BLaER1 treated with 17β-estradiol and CSF1 and Interleukin-3, amounts not matched to agents 10 nM and 100 nM (cell line): ENCODE measurements around the gene SET.
"Not testable (repeated sequence)": the region's sequence is repeated elsewhere in the genome, so short reads cannot be mapped to it uniquely, and the experiment has no call there.

ENCODE experiments used
- H3K27ac ChIP-seq, 11 experiments: shearing (Covaris generic); formaldehyde crosslinking; 2 replicates each; pipeline ENCODE4 v1.8.1; 2022
- H3K27me3 ChIP-seq, 11 experiments: shearing (Covaris generic); formaldehyde crosslinking; 2 replicates each; pipeline ENCODE4 v1.8.1; 2022
- H3K36me3 ChIP-seq, 11 experiments: shearing (Covaris generic); formaldehyde crosslinking; 2 replicates each; pipeline ENCODE4 v1.8.1; 2022
- H3K4me1 ChIP-seq, 10 experiments: shearing (Covaris generic); formaldehyde crosslinking; 2 replicates each; pipeline ENCODE4 v1.8.1; 2022
- H3K4me2 ChIP-seq, 11 experiments: shearing (Covaris generic); formaldehyde crosslinking; 2 replicates each; pipeline ENCODE4 v1.8.1; 2022
- H3K4me3 ChIP-seq, 10 experiments: shearing (Covaris generic); formaldehyde crosslinking; 2 replicates each; pipeline ENCODE4 v1.8.1; 2022
- H3K9ac ChIP-seq, 11 experiments: shearing (Covaris generic); formaldehyde crosslinking; 2 replicates each; pipeline ENCODE4 v1.8.1; 2022
- H3K9me3 ChIP-seq, 11 experiments: shearing (Covaris generic); formaldehyde crosslinking; replicated peaks in 1 of 11; 2 replicates each; pipeline ENCODE4 v1.8.1; 2022
- H4K20me1 ChIP-seq, 11 experiments: shearing (Covaris generic); formaldehyde crosslinking; 2 replicates each; pipeline ENCODE4 v1.8.1; 2022
- Cebpa-rat ChIP-seq, 11 experiments: shearing (Covaris generic); IDR thresholded peaks; 2 replicates each; pipeline ENCODE4 v1.8.1; 2022

SET gene

DNA sequence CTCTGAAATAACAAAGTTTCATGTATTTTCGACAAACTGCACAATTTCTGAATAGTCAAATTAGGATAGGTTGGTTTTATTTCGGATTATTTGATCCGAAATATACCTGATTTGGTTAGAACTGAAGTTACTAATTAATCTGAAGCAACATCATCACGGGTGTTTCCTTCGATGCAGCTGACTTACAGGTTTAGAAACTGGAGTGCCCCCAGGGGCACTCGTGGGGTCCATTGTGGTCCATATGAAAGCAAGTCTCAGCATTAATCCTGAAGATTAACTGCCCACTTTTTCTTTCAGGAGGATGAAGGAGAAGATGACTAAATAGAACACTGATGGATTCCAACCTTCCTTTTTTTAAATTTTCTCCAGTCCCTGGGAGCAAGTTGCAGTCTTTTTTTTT, 5.3 kb downstream of the SET start:
- no peak overlapping the region for H3K9ac ChIP-seq
- no peak overlapping the region for H3K27ac ChIP-seq
- no peak overlapping the region for H3K4me2 ChIP-seq
- TF ChIP-seq Cebpa-rat (IDR thresholded peaks at IDR 0.05): no peak
- peaks cover 13 to 36% (median 19%) of the 10 kb centered on the region in 10 experiments; a peak in 19 of 20 replicates for H3K4me1 ChIP-seq
- peaks cover 33 to 80% (median 75%) of the 10 kb centered on the region in 11 experiments for H4K20me1 ChIP-seq
- no peaks in the 10 kb centered on the region; a peak in 1 of 22 replicates for H3K9me3 ChIP-seq
- H3K4me3 ChIP-seq: no peak overlapping the region
- peaks cover 56 to 81% (median 75%) of the 10 kb centered on the region in 11 experiments for H3K36me3 ChIP-seq
- H3K27me3 ChIP-seq: no peaks in the 10 kb centered on the region

GRCh38 chr9:128696923-128697707, 8.1 kb downstream of the SET start:
- Histone ChIP-seq H3K27me3 (no peaks in the 10 kb centered on the region), H3K9me3 (no peaks in the 10 kb centered on the region), H4K20me1 (peaks cover 11 to 75% (median 53%) of the 10 kb centered on the region in 11 experiments; a peak in 21 of 22 replicates), H3K9ac (no peak overlapping the region), H3K27ac (no peak overlapping the region), H3K4me2 (no peak overlapping the region), H3K4me1 (peaks cover 8 to 31% (median 16%) of the 10 kb centered on the region in 10 experiments; a peak in 19 of 20 replicates), H3K4me3 (no peak overlapping the region), H3K36me3 (peaks cover 46 to 59% (median 55%) of the 10 kb centered on the region in 11 experiments)
- TF ChIP-seq Cebpa-rat (IDR thresholded peaks at IDR 0.05): no peak

DNA sequence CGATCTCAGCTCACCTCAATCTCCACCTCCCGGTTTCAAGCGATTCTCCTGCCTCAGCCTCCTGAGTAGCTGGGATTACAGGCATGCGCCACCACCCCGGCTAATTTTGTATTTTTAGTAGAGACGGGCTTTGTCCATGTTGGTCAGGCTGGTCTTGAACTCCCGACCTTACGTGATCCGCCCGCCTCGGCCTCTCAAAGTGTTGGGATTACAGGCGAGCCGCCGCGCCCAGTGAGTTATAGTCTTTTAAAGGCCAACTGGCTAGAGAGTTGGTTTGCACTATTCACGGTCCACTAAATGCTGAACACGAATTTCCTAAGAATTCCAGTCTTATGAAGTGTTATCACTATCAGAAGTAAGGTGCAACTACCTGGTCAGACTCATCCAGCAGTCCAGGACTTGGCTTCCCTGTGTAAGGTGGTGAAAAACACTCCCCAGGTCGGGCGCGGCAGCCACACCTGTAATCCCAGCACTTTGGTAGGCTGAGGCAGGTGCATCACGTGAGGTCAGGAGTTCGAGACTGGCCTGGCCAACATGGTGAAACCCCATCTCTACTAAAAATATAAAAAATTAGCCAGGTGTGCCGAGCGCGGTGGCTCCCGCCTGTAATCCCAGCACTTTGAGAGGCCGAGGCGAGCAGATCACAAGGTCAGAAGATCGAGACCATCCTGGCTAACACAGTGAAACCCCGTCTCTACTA, 10.2 kb downstream of the SET start:
- Histone ChIP-seq H3K36me3 (peaks cover 25 to 38% (median 33%) of the 10 kb centered on the region in 11 experiments), H3K4me1 (peaks cover 14 to 24% (median 21%) of the 10 kb centered on the region in 10 experiments), H4K20me1 (peaks cover 0 to 54% (median 31%) of the 10 kb centered on the region in 11 experiments; a peak in 20 of 22 replicates)
- H3K4me2 ChIP-seq, H3K27ac ChIP-seq, H3K4me3 ChIP-seq, H3K27me3 ChIP-seq, H3K9me3 ChIP-seq, H3K9ac ChIP-seq: not testable (repeated sequence)

DNA sequence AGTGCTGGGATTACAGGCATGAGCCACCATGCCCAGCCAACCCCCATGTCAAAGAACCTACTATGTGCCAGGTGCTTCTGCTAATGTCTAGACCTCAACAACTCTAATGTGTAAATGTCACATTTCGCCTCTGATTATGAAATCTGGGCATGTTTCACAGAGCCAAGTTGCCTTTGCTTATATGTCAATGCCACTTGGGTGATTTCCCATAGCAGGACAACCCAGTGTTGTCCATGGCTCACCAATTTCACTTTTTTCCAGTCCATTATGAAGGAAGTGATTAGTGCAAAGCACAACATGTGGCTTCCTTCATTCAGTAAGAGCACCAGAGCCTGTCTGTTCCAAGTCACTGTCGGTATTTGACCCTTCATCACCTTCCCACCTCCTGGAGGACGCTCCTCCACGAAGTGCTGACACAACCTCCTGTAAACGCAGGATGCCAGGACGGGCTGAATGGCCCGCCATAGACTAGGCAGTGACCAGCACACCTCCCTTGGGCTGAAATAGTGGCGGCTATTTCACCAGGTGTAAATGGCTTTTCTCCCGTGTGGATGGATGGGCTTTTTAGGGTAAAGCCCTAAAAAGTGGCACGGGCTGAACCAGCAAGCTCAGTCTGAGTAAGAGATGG, 12.3 kb downstream of the SET start:
- Histone ChIP-seq H3K4me1 (peaks cover 15 to 45% (median 40%) of the 10 kb centered on the region in 10 experiments), H3K4me2 (peak overlapping the region in 8 of 11 experiments; percentile 82 to 99 (median 97); a peak in 7 of 22 replicates), H3K27ac (no peak overlapping the region), H3K9me3 (no peaks in the 10 kb centered on the region), H3K4me3 (no peak overlapping the region), H3K9ac (peak overlapping the region in 2 of 11 experiments; percentile 86 to 88; a peak in 1 of 22 replicates), H3K27me3 (no peaks in the 10 kb centered on the region), H4K20me1 (peaks cover 0 to 36% (median 18%) of the 10 kb centered on the region in 11 experiments; a peak in 16 of 22 replicates), H3K36me3 (peaks cover 9 to 26% (median 17%) of the 10 kb centered on the region in 11 experiments)
- no peak for TF ChIP-seq Cebpa-rat (IDR thresholded peaks at IDR 0.05)

DNA sequence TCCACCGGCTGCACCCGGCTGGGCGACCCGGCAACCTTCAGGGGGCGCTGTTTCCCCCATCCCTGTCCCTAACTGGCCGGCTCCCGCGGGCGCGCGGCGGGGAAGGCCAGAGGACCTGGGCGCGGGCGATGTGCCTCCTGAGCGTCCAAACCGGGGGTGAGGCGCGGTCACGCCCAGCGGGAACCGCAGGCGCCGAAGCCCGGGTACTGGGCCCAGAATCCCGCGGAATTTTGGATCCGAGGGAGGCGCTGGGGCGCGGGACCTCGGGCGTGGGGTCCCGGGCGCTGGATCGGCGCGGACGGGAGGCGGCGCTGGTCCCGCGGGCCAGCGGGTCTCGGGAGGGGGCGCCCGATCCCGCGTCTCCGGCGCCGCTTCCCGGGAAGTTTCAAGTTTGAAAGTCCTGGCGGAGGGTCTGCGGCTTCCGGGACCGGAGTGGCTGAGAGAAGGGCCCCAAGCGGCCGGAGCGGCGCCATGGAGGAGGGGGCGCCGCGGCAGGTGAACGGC, 13.5 kb downstream of the SET start, which contains the start of gene PKN3:
Gene PKN3 (plus strand): TSS at position 59 of the 504 bp plus-strand sequence. CDS start 413 bp downstream, at position 472.
- peak within 1 kb of the TSS; percentile 40 to 84 (median 75); a peak in 21 of 22 replicates for H3K27ac ChIP-seq
- H3K9me3 ChIP-seq: no peaks in the 10 kb centered on the region
- H3K4me1 ChIP-seq: peaks cover 15 to 53% (median 44%) of the 10 kb centered on the region in 10 experiments
- H3K9ac ChIP-seq: peak within 1 kb of the TSS; percentile 74 to 88 (median 86)
- peaks cover 0 to 26% (median 17%) of the 10 kb centered on the region in 11 experiments; a peak in 18 of 22 replicates for H3K36me3 ChIP-seq
- peak within 1 kb of the TSS; percentile 82 to 99 (median 96) for H3K4me2 ChIP-seq
- TF ChIP-seq Cebpa-rat (IDR thresholded peaks at IDR 0.05): no peak
- H3K4me3 ChIP-seq: peak within 1 kb of the TSS; percentile 75 to 92 (median 84)
- H4K20me1 ChIP-seq: peaks cover 0 to 25% (median 6%) of the 10 kb centered on the region in 11 experiments; a peak in 15 of 22 replicates
- H3K27me3 ChIP-seq: no peaks in the 10 kb centered on the region

DNA sequence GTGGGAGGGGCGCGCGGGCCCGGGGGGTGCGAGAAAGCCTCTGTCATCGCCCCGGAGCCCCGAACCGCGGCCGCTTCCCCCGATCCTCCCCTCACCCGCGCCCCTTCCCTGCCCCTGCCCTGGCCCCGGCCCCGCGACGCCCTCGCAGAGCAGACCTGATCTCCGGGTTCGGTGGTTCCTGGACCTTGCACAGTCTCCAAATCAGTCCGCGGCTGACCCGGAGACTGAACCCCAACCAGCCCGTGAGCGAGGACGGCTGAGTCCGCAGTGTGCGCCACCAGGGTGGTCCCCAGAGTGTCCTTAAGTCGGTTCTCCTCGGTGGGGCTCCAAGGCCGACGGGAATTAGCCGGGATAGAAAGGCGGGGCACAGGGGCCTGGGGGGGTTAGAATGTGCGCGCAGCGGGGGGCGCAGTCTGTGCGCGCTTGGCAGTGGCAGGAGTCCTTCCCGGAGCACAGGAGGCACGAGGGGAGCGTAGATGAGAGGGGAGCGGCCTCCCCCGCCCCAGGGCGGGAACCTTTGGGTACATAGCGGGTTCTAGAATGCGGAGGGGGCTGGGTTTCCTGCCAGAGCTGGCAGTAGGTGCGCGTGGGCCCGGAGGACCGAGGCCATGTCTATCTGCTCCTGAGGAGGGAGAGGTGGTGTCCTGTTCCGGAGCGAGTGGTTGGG, 14.1 kb downstream of the SET start:
- Histone ChIP-seq H3K9ac (peak overlapping the region; percentile 74 to 88 (median 86)), H3K27ac (peak overlapping the region; percentile 40 to 84 (median 75); a peak in 21 of 22 replicates), H3K36me3 (peaks cover 0 to 26% (median 14%) of the 10 kb centered on the region in 11 experiments; a peak in 16 of 22 replicates), H3K4me3 (peak overlapping the region; percentile 75 to 92 (median 84)), H4K20me1 (peaks cover 0 to 19% (median under 1%) of the 10 kb centered on the region in 11 experiments; a peak in 6 of 22 replicates), H3K4me1 (peaks cover 15 to 55% (median 46%) of the 10 kb centered on the region in 10 experiments), H3K9me3 (no peaks in the 10 kb centered on the region), H3K4me2 (peak overlapping the region; percentile 82 to 99 (median 96)), H3K27me3 (no peaks in the 10 kb centered on the region)
- no peak for TF ChIP-seq Cebpa-rat (IDR thresholded peaks at IDR 0.05)

GRCh38 chr9:128703616-128704355, 14.8 kb downstream of the SET start:
- Histone ChIP-seq H3K4me1 (peaks cover 15 to 55% (median 46%) of the 10 kb centered on the region in 10 experiments), H3K4me3 (peak overlapping the region; percentile 75 to 92 (median 84)), H3K9ac (peak overlapping the region; percentile 74 to 88 (median 86))

More at GRCh38 chr9:128703616-128704355, 14.8 kb downstream of the SET start:
- no peaks in the 10 kb centered on the region for H3K9me3 ChIP-seq
- TF ChIP-seq Cebpa-rat (IDR thresholded peaks at IDR 0.05): no peak
- H4K20me1 ChIP-seq: peaks cover 0 to 19% (median 0%) of the 10 kb centered on the region in 11 experiments; a peak in 2 of 22 replicates
- H3K27ac ChIP-seq: peak overlapping the region; percentile 40 to 84 (median 75); a peak in 20 of 22 replicates
- H3K36me3 ChIP-seq: peaks cover 0 to 29% (median 16%) of the 10 kb centered on the region in 11 experiments; a peak in 16 of 22 replicates
- H3K4me2 ChIP-seq: peak overlapping the region; percentile 82 to 99 (median 96)
- no peaks in the 10 kb centered on the region for H3K27me3 ChIP-seq
